HepG2 (cell line): ENCODE measurements around the gene GAS2L2.

Experiments
- EZH2 ChIP-seq: conservative IDR thresholded peaks from 2 replicates; pipeline ENCODE4 v1.6.1; 2012; ENCODE audit warnings: mild to moderate bottlenecking, low read depth, low read length, moderate library complexity
- IRF2 ChIP-seq: IDR thresholded peaks from 2 replicates; pipeline ENCODE4 v1.6.1; 2018; ENCODE audit warnings: missing genetic modification reagents, missing compliant biosample characterization
- KLF6 ChIP-seq: IDR thresholded peaks from 2 replicates; pipeline ENCODE4 v1.8.0; 2016; ENCODE audit warnings: missing biosample characterization, missing genetic modification reagents
- MAFK ChIP-seq, 2 experiments: IDR thresholded peaks in 1 of 2; conservative IDR thresholded peaks in 1 of 2; 2 replicates each; pipeline ENCODE4 v1.6.1; 2011; ENCODE audit warnings: improper control_type of control experiment in 2 of 2, low read length in 2 of 2
- MZF1 ChIP-seq: sonication (generic); formaldehyde crosslinking; IDR thresholded peaks from 2 replicates; pipeline ENCODE4 v1.8.1; 2023; ENCODE audit warnings: mild to moderate bottlenecking, missing genetic modification reagents, borderline replicate concordance
- RFX5 ChIP-seq: IDR thresholded peaks from 2 replicates; pipeline ENCODE4 v1.6.1; 2011; ENCODE audit warnings: low read depth, low read length, improper control_type of control experiment
- TBP ChIP-seq: sonication (generic); formaldehyde crosslinking; IDR thresholded peaks from 2 replicates; pipeline ENCODE4 v1.5.0; 2020; ENCODE audit warnings: missing genetic modification reagents
- ZNF768 ChIP-seq: sonication (generic); formaldehyde crosslinking; IDR thresholded peaks from 2 replicates; pipeline ENCODE4 v1.4.0; 2020; ENCODE audit warnings: missing genetic modification reagents
- TF ChIP-seq, protein P1 (sequence below): sonication (generic); formaldehyde crosslinking; IDR thresholded peaks from 2 replicates; pipeline ENCODE4 v1.5.0; 2020; ENCODE audit warnings: mild to moderate bottlenecking, missing genetic modification reagents, moderate library complexity
- TF ChIP-seq, protein P2 (sequence below): sonication (generic); formaldehyde crosslinking; IDR thresholded peaks from 2 replicates; pipeline ENCODE4 v1.4.0; 2020; ENCODE audit warnings: missing genetic modification reagents, borderline replicate concordance
- TF ChIP-seq, protein P3 (sequence below): sonication (generic); formaldehyde crosslinking; IDR thresholded peaks from 2 replicates; pipeline ENCODE4 v1.8.0; 2022; ENCODE audit warnings: low read depth, missing genetic modification reagents

GRCh38 chr17:35709874-35710273 lies 43.2 kb downstream of the GAS2L2 start:
- TF ChIP-seq RFX5 (no peak), EZH2 (no peak), KLF6 (no peak), MAFK (conservative IDR thresholded peaks at IDR 0.05 in 1 of 2, IDR thresholded peaks at IDR 0.05 in 1 of 2; ENCODE audit: low read length in 2 of 2) (no peak), TBP (CRISPR knock-in tag) (no peak), ZNF768 (CRISPR knock-in tag) (no peak), IRF2 (no peak), MZF1 (CRISPR knock-in tag) (no peak)
- TF ChIP-seq, protein P1, sequence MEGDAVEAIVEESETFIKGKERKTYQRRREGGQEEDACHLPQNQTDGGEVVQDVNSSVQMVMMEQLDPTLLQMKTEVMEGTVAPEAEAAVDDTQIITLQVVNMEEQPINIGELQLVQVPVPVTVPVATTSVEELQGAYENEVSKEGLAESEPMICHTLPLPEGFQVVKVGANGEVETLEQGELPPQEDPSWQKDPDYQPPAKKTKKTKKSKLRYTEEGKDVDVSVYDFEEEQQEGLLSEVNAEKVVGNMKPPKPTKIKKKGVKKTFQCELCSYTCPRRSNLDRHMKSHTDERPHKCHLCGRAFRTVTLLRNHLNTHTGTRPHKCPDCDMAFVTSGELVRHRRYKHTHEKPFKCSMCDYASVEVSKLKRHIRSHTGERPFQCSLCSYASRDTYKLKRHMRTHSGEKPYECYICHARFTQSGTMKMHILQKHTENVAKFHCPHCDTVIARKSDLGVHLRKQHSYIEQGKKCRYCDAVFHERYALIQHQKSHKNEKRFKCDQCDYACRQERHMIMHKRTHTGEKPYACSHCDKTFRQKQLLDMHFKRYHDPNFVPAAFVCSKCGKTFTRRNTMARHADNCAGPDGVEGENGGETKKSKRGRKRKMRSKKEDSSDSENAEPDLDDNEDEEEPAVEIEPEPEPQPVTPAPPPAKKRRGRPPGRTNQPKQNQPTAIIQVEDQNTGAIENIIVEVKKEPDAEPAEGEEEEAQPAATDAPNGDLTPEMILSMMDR (CRISPR knock-in tag), result no peak
- TF ChIP-seq, protein P2, sequence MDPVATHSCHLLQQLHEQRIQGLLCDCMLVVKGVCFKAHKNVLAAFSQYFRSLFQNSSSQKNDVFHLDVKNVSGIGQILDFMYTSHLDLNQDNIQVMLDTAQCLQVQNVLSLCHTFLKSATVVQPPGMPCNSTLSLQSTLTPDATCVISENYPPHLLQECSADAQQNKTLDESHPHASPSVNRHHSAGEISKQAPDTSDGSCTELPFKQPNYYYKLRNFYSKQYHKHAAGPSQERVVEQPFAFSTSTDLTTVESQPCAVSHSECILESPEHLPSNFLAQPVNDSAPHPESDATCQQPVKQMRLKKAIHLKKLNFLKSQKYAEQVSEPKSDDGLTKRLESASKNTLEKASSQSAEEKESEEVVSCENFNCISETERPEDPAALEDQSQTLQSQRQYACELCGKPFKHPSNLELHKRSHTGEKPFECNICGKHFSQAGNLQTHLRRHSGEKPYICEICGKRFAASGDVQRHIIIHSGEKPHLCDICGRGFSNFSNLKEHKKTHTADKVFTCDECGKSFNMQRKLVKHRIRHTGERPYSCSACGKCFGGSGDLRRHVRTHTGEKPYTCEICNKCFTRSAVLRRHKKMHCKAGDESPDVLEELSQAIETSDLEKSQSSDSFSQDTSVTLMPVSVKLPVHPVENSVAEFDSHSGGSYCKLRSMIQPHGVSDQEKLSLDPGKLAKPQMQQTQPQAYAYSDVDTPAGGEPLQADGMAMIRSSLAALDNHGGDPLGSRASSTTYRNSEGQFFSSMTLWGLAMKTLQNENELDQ (CRISPR knock-in tag), result no peak
- TF ChIP-seq, protein P3, sequence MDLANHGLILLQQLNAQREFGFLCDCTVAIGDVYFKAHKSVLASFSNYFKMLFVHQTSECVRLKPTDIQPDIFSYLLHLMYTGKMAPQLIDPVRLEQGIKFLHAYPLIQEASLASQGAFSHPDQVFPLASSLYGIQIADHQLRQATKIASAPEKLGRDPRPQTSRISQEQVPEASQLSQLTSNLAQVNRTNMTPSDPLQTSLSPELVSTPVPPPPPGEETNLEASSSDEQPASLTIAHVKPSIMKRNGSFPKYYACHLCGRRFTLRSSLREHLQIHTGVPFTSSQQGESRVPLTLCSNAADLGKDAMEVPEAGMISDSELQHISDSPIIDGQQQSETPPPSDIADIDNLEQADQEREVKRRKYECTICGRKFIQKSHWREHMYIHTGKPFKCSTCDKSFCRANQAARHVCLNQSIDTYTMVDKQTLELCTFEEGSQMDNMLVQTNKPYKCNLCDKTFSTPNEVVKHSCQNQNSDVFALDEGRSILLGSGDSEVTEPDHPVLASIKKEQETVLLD (CRISPR knock-in tag), result no peak
